Osteoblast (primary cell): ENCODE results near the gene FGF1. TPM values are rescaled to one million over a fixed set of nuclear protein-coding genes. Genes with fewer than 3 reads are reported as not detected.

ENCODE experiments used
- DNase-seq: peaks from one replicate; pipeline ENCODE4 v3.0.0; 2011; ENCODE audit warnings: low spot score, mixed read lengths; ENCODE audit not compliant: insufficient read length; ENCODE audit errors: missing footprints
- H2AFZ ChIP-seq: 2 replicates; pipeline ENCODE4 v1.6.0; 2011; ENCODE audit warnings: mild to moderate bottlenecking, low read length
- H3K27ac ChIP-seq: 2 replicates; pipeline ENCODE4 v1.5.1; 2011; ENCODE audit warnings: mild to moderate bottlenecking, low read depth, low read length, moderate library complexity
- H3K27me3 ChIP-seq: 2 replicates; pipeline ENCODE4 v1.6.0; 2012; ENCODE audit warnings: mild to moderate bottlenecking, control low read depth, inconsistent platforms, low read length, moderate library complexity; ENCODE audit not compliant: insufficient read depth
- H3K36me3 ChIP-seq: 2 replicates; pipeline ENCODE4 v1.5.1; 2011; ENCODE audit warnings: mild to moderate bottlenecking, low read length, control low read depth, moderate library complexity; ENCODE audit not compliant: insufficient read depth
- H3K4me1 ChIP-seq: 2 replicates; pipeline ENCODE4 v1.5.1; 2011; ENCODE audit warnings: mild to moderate bottlenecking, low read length, control low read depth, moderate library complexity; ENCODE audit not compliant: insufficient read depth
- H3K4me2 ChIP-seq: 2 replicates; pipeline ENCODE4 v1.6.0; 2011; ENCODE audit warnings: mild to moderate bottlenecking, low read length; ENCODE audit not compliant: insufficient read depth
- H3K4me3 ChIP-seq: fragments of 200-600 bp; sonication (generic); 3 replicates; pipeline ENCODE4 v1.5.1; 2012; ENCODE audit warnings: mild to moderate bottlenecking, low read length, inconsistent platforms; ENCODE audit not compliant: insufficient read depth
- H3K79me2 ChIP-seq: 2 replicates; pipeline ENCODE4 v1.6.0; 2012; ENCODE audit warnings: mild to moderate bottlenecking, low read length, control low read depth, inconsistent platforms; ENCODE audit not compliant: insufficient read depth
- H3K9me3 ChIP-seq: 2 replicates; pipeline ENCODE4 v1.5.1; 2011; ENCODE audit warnings: low read depth, low read length, control low read depth
- H4K20me1 ChIP-seq: 2 replicates; pipeline ENCODE4 v1.6.0; 2012; ENCODE audit warnings: mild to moderate bottlenecking, low read length, control low read depth; ENCODE audit not compliant: insufficient read depth
- CTCF ChIP-seq: IDR thresholded peaks from 2 replicates; pipeline ENCODE4 v1.5.1; 2011; ENCODE audit warnings: mild to moderate bottlenecking, low read depth, low read length, moderate library complexity; ENCODE audit errors: extremely low read depth
- total RNA-seq: library from RNA; depleted of rRNA; stranded (reverse); fragments of >200 nt; gene quantifications from 2 replicates; pipeline ENCODE4 v1.2.3, GENCODE V29; 2012

Gene FGF1
- total RNA-seq, 1 donor: 4.3 TPM

- Histone ChIP-seq H3K79me2 (no peaks in the 10 kb centered on the region), H3K4me1 (peaks cover 7% of the 10 kb centered on the region), H3K36me3 (no peaks in the 10 kb centered on the region), H3K27ac (no peak overlapping the region), H3K4me2 (no peak overlapping the region), H4K20me1 (no peaks in the 10 kb centered on the region), H3K4me3 (no peak overlapping the region), H3K27me3 (no peaks in the 10 kb centered on the region), H2AFZ (no peak overlapping the region), H3K9me3 (no peaks in the 10 kb centered on the region)
- no peak for DNase-seq
- TF ChIP-seq CTCF: no peak
Observed at GRCh38 chr5:142589720-142590119, 96.2 kb downstream of the FGF1 start.

- no peak overlapping the region for H3K4me3 ChIP-seq
- H3K79me2 ChIP-seq: no peaks in the 10 kb centered on the region
- no peak for DNase-seq
- peaks cover 9% of the 10 kb centered on the region for H3K4me1 ChIP-seq
- H3K9me3 ChIP-seq: no peaks in the 10 kb centered on the region
- no peak overlapping the region for H2AFZ ChIP-seq
- no peaks in the 10 kb centered on the region for H4K20me1 ChIP-seq
- no peak overlapping the region for H3K27ac ChIP-seq
- peak; percentile 73 for TF ChIP-seq CTCF
- no peaks in the 10 kb centered on the region for H3K27me3 ChIP-seq
- no peaks in the 10 kb centered on the region for H3K36me3 ChIP-seq
- no peak overlapping the region for H3K4me2 ChIP-seq
Observed at GRCh38 chr5:142587354-142587965, 98.4 kb downstream of the FGF1 start.

- Histone ChIP-seq H3K27ac (no peak overlapping the region), H3K4me1 (peaks cover 9% of the 10 kb centered on the region), H3K36me3 (no peaks in the 10 kb centered on the region), H4K20me1 (no peaks in the 10 kb centered on the region), H3K9me3 (no peaks in the 10 kb centered on the region), H3K4me2 (no peak overlapping the region), H3K4me3 (no peak overlapping the region), H2AFZ (no peak overlapping the region), H3K79me2 (no peaks in the 10 kb centered on the region), H3K27me3 (no peaks in the 10 kb centered on the region)
- no peak for DNase-seq
- TF ChIP-seq CTCF: no peak
Observed at GRCh38 chr5:142586552-142586951, 99.3 kb downstream of the FGF1 start.

- no peak for DNase-seq
Observed at GRCh38 chr5:142585451-142585850, 100.4 kb downstream of the FGF1 start.

More at GRCh38 chr5:142585451-142585850, 100.4 kb downstream of the FGF1 start:
- Histone ChIP-seq H2AFZ (no peak overlapping the region), H3K27me3 (no peaks in the 10 kb centered on the region), H3K27ac (peak overlapping the region; percentile 61), H3K4me2 (peak overlapping the region; percentile 52), H3K4me1 (peaks cover 9% of the 10 kb centered on the region), H3K79me2 (no peaks in the 10 kb centered on the region), H3K4me3 (no peak overlapping the region), H3K36me3 (no peaks in the 10 kb centered on the region), H4K20me1 (no peaks in the 10 kb centered on the region), H3K9me3 (no peaks in the 10 kb centered on the region)
- no peak for TF ChIP-seq CTCF
